GM21423 (cell line): ENCODE measurements around the gene TRAPPC2L.

ENCODE experiments used
- ATAC-seq: cut with Tn5 transposase; IDR thresholded peaks from one replicate; pipeline ENCODE4 v1.9.1; 2021; ENCODE audit warnings: mild to moderate bottlenecking, moderate library complexity; ENCODE audit not compliant: unreplicated experiment

The TRAPPC2L gene

DNA sequence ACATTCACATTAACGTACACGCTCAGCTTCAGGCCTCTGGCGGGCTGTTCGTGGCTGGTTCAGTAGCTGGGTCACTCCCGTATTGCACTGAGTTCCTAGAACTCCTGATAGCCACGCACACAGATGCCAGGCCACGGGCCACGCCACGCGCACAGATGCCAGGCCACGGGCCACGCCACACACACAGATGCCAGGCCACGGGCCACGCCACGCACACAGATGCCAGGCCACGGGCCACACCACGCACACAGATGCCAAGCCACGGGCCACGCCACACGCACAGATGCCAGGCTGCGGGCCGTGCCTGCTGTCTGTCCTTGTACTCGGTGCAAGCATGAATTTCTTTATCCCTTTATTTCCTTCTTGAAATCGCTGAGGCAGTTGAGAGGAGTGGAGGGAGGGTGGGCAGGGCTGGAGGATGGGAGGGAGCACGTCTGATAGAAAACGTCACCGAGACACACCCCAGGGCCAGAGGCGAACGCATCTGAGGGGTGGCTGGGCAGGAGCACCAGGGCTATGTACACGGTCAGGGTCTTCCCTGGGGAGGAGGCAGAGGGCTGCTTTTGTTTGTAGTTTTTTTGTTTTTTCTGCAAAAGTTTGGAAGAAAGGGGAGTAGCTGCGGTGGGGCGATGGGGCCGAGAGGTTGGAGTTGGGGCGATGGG, 18.1 kb downstream of the TRAPPC2L start:
- ATAC-seq, result no peak

DNA sequence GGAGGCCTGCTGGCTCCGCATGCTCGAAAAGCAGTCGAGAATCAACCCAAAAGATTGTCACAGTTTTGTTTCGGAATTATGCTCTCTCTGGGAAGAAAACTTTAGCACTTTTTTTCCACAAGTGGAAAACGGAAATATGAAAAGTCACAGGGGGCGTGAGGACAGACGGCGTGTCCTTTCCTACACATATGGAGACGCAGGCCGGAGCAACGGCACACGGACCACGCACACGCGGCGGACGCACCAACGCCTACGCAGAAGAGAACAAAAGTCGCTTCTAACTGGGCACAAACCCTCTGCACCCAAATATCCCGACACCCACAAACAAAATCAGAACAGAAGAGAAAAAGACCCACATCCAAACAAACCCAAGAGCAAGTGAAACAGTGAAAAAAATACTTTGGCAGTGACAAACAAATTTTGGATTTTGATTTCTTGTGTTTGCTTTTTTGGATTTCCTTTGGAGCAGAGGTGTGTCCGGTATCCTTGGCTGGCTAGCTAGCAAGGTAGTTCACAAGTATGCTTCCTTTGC, 18.8 kb downstream of the TRAPPC2L start:
- no peak for ATAC-seq

DNA sequence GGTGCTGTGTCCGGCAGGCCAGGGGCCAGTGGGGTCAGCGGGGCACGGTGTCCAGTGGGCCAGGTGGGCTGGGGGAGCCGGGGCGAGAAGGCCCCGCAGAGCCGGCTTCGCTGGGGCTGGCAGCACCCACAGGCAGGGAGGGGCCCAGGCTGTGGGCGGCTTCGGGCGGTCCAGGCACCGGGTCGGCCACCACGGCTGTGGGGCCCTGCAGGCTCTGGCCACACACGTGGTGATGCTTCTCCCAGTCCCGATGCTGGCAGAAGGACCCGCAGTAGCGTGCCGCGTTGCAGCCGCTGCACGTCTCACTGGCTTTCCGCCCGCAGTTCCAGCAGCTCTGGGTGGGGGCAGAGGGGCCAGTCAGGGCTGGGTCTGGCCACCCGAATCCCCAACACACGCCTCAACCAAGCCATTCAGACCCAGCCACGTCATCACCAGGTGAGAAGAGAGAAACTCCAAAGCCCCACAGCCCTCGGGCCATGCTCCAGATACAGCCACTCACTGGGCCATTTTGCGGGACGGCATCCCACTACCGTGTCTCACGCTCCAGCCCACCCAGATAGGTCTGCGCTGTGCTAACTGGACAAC, 20.1 kb downstream of the TRAPPC2L start:
- no peak for ATAC-seq

DNA sequence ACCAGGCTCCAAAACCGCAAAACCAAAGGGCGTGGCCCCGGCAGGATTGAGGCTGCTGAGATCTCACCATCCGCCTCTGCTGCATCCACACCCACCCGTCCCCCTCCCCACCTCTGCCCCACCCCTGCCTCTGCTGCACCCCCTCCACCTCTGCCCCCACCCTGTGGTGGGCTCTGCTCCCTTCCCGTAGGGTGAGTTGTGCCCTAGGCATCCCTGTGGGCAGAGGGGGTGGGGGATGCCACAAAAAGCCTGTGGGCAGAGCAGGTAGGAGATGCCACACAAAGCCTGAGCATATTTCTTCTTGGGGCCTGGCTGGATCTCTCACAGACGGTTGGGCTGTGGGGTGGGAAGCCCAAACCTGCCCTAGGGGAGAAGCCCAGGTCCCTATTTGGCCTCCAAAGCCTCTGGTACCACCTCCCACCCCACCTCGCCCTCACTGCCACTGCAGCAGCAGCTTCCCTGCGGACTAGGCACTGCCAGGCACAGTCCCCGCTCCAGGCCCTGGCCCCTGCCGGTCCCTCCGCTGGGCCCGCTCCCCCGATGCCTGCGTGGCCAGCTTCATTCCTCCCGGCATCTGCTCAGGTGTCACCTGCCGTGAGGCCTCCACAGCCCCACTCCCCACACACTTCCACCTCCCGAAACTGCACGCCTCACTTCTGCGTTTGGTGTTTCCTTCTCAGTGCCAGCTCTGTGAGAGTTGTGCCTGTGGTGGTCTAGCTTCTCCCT, 20.8 kb downstream of the TRAPPC2L start:
- no peak for ATAC-seq

DNA sequence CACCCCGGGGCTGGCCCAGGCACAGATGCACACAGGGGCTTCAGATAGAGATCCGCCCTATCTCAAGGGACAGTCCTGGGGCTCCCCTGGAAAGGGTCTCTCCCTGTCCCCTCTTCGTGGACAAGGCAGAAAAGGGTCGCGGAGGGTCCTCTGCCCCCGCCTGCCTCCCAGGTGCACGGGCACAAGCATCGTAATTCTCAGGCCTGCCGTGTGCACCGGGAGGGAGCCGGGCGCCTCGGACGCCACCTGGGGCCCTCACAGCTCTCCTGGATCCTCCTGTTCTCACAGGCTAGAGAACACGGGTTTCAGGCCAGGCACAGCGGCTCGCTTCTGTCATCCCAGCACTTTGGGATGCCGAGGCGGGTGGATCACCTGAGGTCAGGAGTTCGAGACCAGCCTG, 21.4 kb downstream of the TRAPPC2L start:
- ATAC-seq, result no peak

DNA sequence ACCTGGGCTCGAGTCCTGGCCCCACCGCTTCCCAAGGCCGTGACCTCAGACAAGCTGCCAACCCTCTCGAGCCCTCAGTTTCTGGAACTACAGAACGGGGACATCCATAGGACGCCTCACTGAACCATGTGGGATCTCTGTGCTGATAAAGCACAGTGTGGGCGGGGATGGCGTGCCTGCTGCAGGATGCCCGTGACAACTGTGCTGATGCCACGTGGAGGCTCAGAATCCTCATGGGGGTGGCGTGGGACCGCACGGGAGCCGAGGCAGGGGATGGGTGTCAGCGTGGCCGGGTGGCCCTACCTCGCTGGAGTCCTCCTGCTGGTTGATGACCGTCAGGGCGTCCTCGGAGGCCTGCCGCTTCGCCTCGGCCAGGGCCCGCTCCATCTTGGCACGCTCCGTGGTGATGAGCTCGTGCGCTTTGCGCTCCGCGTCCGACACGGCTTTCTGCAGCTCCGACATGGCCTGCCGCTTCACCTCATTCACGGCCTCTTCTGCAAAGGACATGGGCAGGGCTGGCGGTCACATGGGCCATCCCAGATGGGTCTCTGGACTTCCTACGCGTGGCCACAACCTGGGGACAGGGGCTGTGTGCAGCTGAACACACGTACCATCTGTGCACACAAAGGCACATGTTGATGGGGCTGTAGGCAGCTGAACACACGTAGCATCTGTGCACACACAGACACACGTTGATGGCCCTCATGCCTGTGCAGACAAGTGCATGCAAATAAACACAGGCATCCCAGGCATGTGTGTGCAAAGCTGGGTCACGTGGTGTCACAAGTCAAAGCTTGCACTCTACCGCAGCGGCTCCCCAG, 22.2 kb downstream of the TRAPPC2L start:
- no peak for ATAC-seq

DNA sequence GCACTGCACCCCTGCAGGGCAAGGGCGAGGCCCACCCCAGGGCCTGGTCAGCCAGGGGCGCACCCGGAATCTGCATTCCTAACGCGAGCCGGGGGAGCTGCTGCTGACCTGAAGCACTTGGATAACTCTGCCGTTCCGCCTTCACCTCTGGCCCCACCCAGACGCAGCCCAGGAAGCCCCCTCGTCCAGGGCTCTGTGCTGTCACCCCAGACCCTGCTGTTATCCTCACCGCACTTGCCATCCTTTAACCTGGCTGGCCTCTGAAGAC, 22.8 kb downstream of the TRAPPC2L start:
- ATAC-seq, result no peak

DNA sequence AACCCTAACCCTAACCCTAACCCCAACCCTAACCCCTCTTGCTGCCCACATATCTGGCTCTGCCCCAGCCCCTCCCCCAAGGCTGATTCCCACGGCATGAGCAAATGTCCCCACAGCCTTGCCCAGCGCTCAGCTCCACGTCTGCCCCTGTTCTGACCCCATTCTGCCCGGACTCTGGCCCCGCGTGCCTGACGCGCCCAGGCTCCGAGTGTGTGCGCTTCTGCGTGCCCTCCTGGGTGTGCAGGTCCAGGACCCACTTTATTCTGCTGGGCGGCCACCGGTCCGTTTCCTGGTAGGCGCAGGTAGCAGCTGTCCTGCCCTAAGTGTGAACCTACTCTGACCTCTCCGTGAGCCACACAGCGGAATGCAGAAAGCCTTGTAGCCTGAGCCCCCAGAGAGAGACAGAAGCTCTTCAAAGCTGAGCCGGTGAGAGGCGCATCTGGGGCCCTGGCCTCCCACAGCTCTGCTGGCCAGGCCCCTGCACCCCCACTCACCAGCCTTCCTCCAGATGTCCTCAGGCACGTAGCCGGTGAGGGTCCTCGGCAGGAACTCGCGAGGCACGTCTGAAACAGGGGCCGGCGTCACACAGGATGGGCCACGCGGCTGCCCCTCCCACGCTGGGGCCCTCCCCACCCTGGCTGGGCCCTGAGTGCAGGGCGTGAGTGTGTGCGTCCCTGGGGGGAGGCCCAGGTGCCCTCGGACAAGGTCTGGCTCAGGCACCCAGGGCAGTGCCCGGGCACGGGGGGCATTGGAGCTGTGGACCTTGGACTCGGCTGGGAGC, 23.5 kb downstream of the TRAPPC2L start:
- no peak for ATAC-seq

DNA sequence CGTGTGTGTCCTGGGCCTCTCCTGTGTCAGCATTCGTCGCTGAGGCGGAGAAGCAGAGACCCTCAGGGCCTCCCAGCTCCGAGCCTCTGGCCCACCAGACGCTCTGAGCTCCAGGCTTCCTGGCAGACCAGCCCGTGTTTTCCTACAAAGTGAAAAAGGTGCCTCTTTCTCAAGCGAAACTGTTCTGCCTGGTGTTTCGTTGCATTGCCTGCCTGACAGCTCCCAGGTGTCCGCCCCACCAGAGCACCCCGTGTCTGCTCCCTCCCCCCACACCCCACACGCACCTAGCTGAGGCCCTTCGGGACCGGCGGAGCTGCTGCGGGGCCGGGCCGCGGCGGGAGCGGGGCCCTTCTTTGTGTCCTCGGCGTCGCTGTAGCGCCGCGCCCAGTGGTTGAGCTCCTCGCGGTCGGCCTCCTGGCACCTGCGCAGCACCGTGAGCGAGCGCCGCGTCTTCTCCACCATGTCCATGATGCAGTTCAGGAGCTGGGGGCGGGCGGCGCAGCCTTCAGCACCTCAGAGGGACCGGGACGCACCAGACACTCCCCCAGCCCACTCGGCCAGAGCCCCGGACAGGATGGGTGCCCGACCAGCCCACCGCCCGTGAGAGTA, 24.2 kb downstream of the TRAPPC2L start:
- no peak for ATAC-seq

DNA sequence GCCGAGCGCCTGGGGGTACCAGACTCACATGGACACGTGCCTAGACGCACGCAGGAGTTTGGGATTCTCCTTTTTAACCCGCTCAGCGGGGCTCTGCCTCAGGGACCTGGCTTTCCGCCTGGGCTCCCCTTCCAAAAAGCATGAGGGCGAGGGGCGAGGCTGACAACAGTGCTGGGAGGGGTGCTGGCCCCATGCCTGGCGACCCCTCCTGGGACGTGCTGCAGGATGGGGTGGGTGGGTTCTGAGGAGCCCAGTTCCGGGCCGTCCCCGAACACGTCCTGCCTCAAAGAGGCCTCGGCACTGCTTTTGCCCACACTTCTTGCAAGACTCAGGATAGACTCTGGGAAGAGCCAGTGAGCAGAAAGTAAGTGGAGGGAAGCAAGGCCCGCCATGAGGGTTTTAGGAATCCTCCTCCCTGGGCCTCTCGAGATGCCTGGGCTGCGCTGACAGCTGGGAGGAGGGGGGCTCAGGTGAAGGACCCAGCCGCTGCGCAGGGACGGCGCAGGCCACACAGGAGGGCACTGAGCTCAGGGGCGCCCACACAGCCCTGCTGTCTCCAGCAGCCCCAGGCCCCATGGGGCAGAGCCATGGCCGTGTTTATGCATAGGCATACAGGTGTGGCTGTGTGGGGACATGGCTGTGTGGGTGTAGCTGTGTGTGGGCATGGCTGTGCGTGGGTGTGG, 24.9 kb downstream of the TRAPPC2L start:
- ATAC-seq, result no peak

DNA sequence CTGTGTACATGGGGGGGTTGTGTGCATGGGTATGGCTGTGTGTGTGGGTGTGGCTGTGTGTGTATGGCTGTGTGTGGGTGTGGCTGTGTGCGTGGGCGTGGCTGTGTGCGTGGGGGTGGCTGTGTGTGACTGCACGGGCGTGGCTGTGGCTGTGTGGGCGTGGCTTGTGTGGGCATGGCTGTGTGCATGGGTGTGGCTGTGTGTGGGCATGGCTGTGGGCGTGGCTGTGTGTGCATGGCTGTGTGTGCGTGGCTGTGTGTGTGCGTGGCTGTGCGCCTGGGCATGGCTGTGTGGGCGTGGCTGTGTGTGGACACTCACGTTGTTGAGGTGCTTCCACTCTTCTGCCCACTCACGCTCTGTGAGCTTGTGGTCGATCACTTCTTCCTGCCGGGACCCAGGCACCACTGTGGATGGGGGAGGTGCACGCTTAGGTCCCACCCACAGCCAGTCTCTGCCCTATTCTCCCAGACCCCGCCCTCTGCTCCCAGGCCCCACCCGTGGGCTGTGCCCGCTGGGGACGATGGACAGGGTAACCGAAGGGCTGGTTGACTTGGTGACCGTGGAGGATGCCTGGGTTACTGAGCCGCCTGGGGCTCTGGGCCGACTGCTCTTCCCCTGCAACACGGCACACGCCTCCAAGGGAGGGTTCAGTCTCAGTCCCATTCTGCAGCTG, 25.6 kb downstream of the TRAPPC2L start:
- no peak for ATAC-seq

DNA sequence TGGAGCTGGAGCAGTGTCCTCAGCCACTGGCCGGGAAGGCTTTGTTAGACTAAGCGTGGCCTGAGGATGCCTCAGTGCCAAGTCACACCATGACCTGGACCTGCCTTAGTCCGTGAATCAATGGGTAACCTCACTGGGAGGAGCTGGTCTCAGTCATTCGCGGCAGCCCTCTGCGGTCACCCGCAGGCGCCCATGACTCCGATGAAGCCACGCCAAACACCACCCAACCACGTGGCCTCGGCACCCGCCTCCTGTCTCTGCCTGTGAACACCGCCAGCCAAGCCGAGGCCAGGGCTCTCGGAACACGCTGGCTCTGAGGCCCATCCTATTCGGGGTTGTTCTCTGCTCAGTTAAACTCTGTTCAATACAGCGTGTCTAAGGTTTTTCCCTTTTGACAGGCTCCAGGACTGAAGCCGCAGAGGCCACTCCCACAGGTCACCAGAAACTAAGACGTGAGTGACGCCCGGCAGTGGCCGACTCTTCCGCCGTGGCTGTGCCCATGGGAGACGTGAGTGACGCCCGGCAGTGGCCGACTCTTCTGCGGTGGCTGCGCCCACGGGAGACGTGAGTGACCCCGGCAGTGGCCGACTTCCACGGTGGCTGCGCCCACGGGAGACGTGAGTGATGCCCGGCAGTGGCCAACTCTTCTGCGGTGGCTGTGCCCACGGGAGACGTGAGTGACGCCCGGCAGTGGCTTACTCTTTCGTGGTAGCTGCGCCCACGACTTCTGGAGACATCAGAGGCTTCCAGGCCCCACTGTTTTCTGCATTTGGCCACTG, 26.4 kb downstream of the TRAPPC2L start:
- no peak for ATAC-seq

DNA sequence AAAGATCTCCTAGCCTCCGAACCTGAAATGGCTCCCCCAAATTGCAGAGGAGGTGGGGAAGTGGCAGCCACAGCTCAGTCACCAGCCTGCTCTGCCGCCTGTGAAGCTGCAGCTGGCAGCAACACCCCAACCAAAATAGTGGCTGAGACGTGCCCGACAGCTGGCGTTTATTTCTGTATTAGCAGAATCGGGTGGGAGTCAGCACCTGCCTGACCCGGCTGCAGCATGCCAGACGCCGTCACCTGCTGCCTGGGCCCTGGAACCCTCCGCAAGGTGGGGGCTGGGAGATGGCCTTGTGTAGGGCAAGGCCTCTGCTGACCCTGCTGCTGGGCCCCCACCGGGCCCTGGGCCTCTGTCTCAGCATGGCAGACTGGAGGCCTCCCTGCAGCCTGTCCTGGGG, 27.0 kb downstream of the TRAPPC2L start:
- no peak for ATAC-seq

DNA sequence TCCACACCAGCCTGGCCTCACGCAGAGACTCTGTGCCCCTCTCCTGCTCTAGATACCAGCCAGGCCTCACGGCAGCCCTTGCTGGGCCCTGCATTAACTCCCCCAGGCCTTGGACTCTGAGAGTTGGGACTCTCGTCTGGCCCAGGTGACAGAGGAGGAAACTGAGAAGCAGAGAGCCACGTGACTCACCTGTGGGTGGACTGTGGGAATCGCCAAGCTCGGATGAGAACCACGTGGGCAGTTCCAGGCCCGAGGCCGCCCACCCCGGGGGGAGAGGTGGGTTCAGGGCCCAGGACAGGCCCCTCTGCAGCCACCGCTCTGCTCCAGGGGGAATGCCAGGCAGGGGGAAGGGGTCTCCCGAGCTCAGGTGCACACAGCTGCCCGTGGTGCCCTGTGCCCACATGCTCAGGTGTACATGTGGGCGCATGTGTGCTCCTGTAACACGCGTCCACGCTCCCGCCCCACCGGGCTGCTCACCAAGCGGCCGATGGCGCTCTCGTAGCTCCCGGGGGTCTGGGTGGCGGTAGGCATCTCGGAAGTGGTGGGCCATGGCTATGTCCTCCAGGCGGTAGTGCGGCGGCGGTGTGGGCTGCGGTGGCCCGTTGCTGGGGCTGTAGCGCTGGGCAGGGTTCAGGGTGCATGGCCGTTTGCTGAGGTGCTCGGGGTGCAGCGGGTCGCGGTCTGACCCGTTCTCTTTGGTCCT, 27.8 kb downstream of the TRAPPC2L start:
- no peak for ATAC-seq

DNA sequence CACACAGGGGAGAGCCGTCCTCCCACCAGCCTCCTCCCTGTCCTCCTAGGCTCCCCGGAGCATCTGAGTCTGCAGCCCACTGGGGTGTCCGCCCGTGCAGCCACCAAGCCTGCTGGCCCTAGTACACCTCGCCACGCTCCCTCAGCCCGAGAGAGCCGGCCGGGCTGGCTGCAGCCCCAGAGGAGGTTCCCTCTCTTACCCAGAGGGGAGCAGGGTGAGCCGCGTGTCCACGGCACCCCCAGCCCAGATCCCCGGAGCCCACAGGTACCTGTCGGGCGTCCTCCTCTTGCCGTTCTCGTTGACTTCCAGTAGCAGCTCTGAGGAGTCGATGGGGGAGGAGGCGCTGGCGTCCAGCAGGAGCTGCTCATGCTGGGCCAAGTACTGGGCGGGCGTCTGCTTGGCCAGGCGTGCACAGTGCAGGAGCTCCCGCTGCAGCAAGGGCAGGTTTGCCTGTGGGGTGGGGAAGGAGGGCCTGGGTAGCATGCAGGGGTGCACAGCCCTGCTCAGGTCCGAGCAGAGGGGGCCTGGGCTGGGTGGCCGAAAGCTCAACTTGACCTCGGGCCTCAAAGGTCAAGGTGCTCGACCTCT, 28.9 kb downstream of the TRAPPC2L start:
- ATAC-seq, result no peak

DNA sequence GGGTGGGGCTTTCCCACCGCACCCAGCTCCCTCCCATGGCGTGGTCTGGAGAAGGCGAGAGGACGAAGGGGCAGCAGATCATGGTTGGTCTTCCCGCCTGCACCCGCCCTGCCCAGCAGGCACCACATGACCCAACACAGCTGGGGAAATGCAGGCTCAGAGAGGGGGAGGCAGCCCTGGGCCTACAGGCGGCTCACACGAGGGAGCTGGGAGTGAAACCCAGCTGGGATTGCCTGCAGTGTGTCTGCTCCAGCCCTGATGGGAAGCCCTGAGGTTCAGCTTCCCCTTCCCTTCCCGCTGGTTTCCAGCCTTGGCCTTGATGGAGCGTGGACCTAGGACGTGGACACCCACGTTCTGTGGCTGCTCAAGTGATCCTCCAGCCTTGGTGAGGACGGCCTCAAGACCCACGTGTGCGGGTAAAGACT, 29.5 kb downstream of the TRAPPC2L start:
- ATAC-seq, result no peak

DNA sequence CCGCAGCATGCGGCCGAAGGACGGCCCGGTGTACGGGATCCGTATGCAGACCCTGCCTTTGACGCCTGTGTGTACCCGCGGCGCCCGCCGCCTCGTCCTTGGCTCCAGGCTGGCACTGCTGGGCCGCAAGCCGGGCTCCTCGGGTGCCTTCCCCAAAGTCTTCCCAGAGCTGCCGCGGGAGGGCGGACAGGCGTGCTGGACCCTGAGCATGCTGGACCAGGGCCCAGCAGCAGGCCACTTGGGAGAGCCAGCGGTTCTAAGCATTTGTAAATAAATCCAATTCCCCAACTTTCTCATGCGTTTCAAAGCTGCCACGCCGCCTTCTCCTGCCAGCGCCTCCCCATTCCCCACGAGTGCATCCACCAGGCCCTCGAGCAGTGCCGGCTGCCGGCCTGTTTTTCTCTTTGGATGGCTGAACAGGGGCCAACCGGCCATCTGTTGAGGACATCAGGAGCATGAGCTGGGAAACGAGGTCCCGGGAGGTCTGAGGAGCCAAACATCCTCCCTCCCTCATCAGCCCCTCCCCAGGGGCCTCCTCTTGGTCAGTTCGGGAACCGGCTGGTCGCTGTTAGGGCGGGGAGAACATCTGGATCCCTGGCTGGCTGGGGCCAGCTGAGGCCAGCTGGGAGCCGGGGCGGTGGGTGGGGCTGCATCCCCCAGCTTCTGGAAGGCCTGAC, 30.1 kb downstream of the TRAPPC2L start:
- no peak for ATAC-seq
